HEK293 (cell line): Measurements from ENCODE around the gene NELFE.

ENCODE experiments used
- BCL11A ChIP-seq: fragments of 450-650 bp; formaldehyde crosslinking; IDR thresholded peaks from 2 replicates; pipeline ENCODE4 v1.5.1; 2016; ENCODE audit warnings: low read depth, missing biosample characterization, missing genetic modification characterization
- BCL11B ChIP-seq: fragments of 450-650 bp; formaldehyde crosslinking; IDR thresholded peaks from 2 replicates; pipeline ENCODE4 v1.5.1; 2016; ENCODE audit warnings: low read depth, missing biosample characterization, missing genetic modification characterization
- KLF7 ChIP-seq: fragments of 450-650 bp; formaldehyde crosslinking; IDR thresholded peaks from 2 replicates; pipeline ENCODE4 v1.5.1; 2016; ENCODE audit warnings: missing biosample characterization, missing genetic modification characterization, borderline replicate concordance
- MEIS1 ChIP-seq: sonication (generic); formaldehyde crosslinking; IDR thresholded peaks from 2 replicates; pipeline ENCODE4 v1.8.1; 2022; ENCODE audit warnings: missing genetic modification reagents, mild to moderate bottlenecking, borderline replicate concordance
- ZBTB48 ChIP-seq: fragments of 450-650 bp; formaldehyde crosslinking; IDR thresholded peaks from 2 replicates; pipeline ENCODE4 v1.5.1; 2016; ENCODE audit warnings: missing biosample characterization, missing genetic modification characterization
- ZFP69B ChIP-seq: fragments of 450-650 bp; formaldehyde crosslinking; IDR thresholded peaks from 2 replicates; pipeline ENCODE4 v1.5.1; 2016; ENCODE audit warnings: missing biosample characterization, missing genetic modification characterization
- ZNF132 ChIP-seq: fragments of 450-650 bp; formaldehyde crosslinking; IDR thresholded peaks from 2 replicates; pipeline ENCODE4 v1.5.1; 2017; ENCODE audit warnings: missing biosample characterization, missing genetic modification characterization, borderline replicate concordance
- ZNF140 ChIP-seq: fragments of 450-650 bp; formaldehyde crosslinking; IDR thresholded peaks from 2 replicates; pipeline ENCODE4 v1.5.1; 2016; ENCODE audit warnings: missing biosample characterization, missing genetic modification characterization
- ZNF169 ChIP-seq: fragments of 450-650 bp; formaldehyde crosslinking; IDR thresholded peaks from 2 replicates; pipeline ENCODE4 v1.5.1; 2016; ENCODE audit warnings: missing biosample characterization, missing genetic modification characterization
- ZNF2 ChIP-seq: fragments of 450-650 bp; formaldehyde crosslinking; IDR thresholded peaks from 2 replicates; pipeline ENCODE4 v1.5.1; 2016; ENCODE audit warnings: missing biosample characterization, missing genetic modification characterization
- ZNF341 ChIP-seq: fragments of 450-650 bp; formaldehyde crosslinking; IDR thresholded peaks from 2 replicates; pipeline ENCODE4; 2016; ENCODE audit warnings: low read depth, missing biosample characterization, missing genetic modification characterization
- ZNF404 ChIP-seq: fragments of 450-650 bp; formaldehyde crosslinking; IDR thresholded peaks from 2 replicates; pipeline ENCODE4 v1.5.1; 2017; ENCODE audit warnings: missing biosample characterization, missing genetic modification characterization
- ZNF510 ChIP-seq: fragments of 450-650 bp; formaldehyde crosslinking; IDR thresholded peaks from 2 replicates; pipeline ENCODE4 v1.5.1; 2018; ENCODE audit warnings: mild to moderate bottlenecking, missing genetic modification characterization, missing biosample characterization; ENCODE audit not compliant: insufficient replicate concordance
- ZNF571 ChIP-seq: fragments of 450-650 bp; formaldehyde crosslinking; IDR thresholded peaks from 2 replicates; pipeline ENCODE4 v1.5.0; 2017; ENCODE audit warnings: missing biosample characterization, missing genetic modification characterization
- ZNF596 ChIP-seq: fragments of 450-650 bp; IDR thresholded peaks from 2 replicates; pipeline ENCODE4 v1.5.0; 2018; ENCODE audit warnings: missing biosample characterization, mild to moderate bottlenecking, missing genetic modification characterization, moderate library complexity
- ZNF670 ChIP-seq: fragments of 450-650 bp; formaldehyde crosslinking; IDR thresholded peaks from 2 replicates; pipeline ENCODE4 v1.5.1; 2016; ENCODE audit warnings: missing biosample characterization, missing genetic modification characterization, low read depth
- ZNF791 ChIP-seq: fragments of 450-650 bp; formaldehyde crosslinking; IDR thresholded peaks from 2 replicates; pipeline ENCODE4 v1.5.1; 2016; ENCODE audit warnings: missing biosample characterization, missing genetic modification characterization
- ZNF830 ChIP-seq: fragments of 450-650 bp; IDR thresholded peaks from 2 replicates; pipeline ENCODE4 v1.5.0; 2018; ENCODE audit warnings: missing biosample characterization, missing genetic modification characterization, low read depth, mild to moderate bottlenecking, moderate library complexity
- ZXDB ChIP-seq: fragments of 450-650 bp; formaldehyde crosslinking; IDR thresholded peaks from 2 replicates; pipeline ENCODE4 v1.5.1; 2016; ENCODE audit warnings: missing biosample characterization, missing genetic modification characterization
- TF ChIP-seq, protein P1 (sequence below): fragments of 450-650 bp; formaldehyde crosslinking; IDR thresholded peaks from 2 replicates; pipeline ENCODE4 v1.5.1; 2017; ENCODE audit warnings: missing biosample characterization, mild to moderate bottlenecking, missing genetic modification characterization, moderate library complexity
- TF ChIP-seq, protein P2 (sequence below): fragments of 450-650 bp; formaldehyde crosslinking; IDR thresholded peaks from 2 replicates; pipeline ENCODE4 v1.5.1; 2016; ENCODE audit warnings: missing biosample characterization, missing genetic modification characterization
- TF ChIP-seq, protein P3 (sequence below): fragments of 450-650 bp; formaldehyde crosslinking; IDR thresholded peaks from 2 replicates; pipeline ENCODE4 v1.5.1; 2016; ENCODE audit warnings: missing biosample characterization, missing genetic modification characterization
- TF ChIP-seq, protein P4 (sequence below): fragments of 450-650 bp; formaldehyde crosslinking; IDR thresholded peaks from 2 replicates; pipeline ENCODE4 v1.5.1; 2017; ENCODE audit warnings: missing biosample characterization, missing genetic modification characterization
- TF ChIP-seq, protein P5 (sequence below): fragments of 450-650 bp; IDR thresholded peaks from 2 replicates; pipeline ENCODE4 v1.5.1; 2018; ENCODE audit warnings: missing biosample characterization, missing genetic modification characterization
- TF ChIP-seq, protein P6 (sequence below): fragments of 450-650 bp; formaldehyde crosslinking; IDR thresholded peaks from 2 replicates; pipeline ENCODE4 v1.5.1; 2016; ENCODE audit warnings: missing biosample characterization, missing genetic modification characterization
- TF ChIP-seq, protein P7 (sequence below): fragments of 450-650 bp; formaldehyde crosslinking; IDR thresholded peaks from 2 replicates; pipeline ENCODE4 v1.5.1; 2016; ENCODE audit warnings: missing biosample characterization, missing genetic modification characterization

The NELFE gene

DNA sequence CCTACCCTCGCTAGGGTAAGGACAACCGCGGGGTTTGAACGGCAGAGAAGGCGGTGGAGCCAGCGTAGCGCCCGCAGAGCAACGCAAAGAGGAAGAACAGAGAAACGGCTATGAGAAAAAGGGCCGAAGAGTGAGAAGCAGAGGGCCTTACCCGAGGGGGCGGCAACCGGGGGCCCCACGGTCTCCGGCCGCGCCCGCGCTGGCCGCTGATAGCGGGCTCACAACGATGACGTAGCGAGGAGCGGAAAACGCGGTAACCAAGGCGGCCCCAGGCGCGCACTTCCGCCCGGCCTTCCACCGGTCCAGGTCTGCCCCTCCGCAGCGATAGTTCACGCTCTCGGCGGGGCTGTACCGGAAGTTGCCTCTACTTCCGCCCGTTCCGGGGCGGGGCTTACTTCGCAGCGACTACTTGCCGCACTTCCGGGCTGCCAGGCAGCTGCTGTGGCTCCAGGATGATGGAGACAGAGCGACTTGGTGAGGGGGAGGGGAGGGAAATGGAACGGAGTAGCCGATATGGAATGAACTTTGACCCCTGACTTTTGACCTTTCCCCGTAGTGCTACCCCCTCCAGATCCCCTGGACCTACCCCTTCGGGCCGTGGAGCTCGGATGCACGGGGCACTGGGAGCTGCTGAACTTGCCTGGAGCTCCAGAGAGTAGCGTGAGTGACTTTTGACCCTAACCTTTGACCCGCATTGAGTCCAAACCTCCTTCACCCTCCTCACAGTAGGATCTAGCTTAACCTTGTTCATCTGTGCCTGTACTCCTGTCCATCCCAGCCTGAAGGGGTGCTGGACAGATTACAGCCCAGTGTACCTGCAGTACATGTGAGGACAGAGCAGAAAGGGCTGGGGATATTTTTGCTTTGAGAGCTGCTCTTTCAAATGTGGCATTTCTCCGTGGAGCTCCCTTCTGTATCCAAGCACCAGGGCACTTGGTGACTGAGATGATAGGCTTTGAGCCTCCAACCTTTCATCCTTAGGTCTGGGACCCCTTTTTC, at the start of gene NELFE, which contains the start of gene SKIC2 (continued):
- TF ChIP-seq, protein P1, sequence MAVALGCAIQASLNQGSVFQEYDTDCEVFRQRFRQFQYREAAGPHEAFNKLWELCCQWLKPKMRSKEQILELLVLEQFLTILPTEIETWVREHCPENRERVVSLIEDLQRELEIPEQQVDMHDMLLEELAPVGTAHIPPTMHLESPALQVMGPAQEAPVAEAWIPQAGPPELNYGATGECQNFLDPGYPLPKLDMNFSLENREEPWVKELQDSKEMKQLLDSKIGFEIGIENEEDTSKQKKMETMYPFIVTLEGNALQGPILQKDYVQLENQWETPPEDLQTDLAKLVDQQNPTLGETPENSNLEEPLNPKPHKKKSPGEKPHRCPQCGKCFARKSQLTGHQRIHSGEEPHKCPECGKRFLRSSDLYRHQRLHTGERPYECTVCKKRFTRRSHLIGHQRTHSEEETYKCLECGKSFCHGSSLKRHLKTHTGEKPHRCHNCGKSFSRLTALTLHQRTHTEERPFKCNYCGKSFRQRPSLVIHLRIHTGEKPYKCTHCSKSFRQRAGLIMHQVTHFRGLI (tag by site-specific recombination), result peak; percentile 52; the same call in 1 of the 2 replicates
- peak; percentile 99 for TF ChIP-seq ZXDB (tag by site-specific recombination)
- peak; percentile 93 for TF ChIP-seq ZFP69B (tag by site-specific recombination)
- TF ChIP-seq, protein P2, sequence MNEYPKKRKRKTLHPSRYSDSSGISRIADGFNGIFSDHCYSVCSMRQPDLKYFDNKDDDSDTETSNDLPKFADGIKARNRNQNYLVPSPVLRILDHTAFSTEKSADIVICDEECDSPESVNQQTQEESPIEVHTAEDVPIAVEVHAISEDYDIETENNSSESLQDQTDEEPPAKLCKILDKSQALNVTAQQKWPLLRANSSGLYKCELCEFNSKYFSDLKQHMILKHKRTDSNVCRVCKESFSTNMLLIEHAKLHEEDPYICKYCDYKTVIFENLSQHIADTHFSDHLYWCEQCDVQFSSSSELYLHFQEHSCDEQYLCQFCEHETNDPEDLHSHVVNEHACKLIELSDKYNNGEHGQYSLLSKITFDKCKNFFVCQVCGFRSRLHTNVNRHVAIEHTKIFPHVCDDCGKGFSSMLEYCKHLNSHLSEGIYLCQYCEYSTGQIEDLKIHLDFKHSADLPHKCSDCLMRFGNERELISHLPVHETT, result peak; percentile 76
- TF ChIP-seq, protein P3, sequence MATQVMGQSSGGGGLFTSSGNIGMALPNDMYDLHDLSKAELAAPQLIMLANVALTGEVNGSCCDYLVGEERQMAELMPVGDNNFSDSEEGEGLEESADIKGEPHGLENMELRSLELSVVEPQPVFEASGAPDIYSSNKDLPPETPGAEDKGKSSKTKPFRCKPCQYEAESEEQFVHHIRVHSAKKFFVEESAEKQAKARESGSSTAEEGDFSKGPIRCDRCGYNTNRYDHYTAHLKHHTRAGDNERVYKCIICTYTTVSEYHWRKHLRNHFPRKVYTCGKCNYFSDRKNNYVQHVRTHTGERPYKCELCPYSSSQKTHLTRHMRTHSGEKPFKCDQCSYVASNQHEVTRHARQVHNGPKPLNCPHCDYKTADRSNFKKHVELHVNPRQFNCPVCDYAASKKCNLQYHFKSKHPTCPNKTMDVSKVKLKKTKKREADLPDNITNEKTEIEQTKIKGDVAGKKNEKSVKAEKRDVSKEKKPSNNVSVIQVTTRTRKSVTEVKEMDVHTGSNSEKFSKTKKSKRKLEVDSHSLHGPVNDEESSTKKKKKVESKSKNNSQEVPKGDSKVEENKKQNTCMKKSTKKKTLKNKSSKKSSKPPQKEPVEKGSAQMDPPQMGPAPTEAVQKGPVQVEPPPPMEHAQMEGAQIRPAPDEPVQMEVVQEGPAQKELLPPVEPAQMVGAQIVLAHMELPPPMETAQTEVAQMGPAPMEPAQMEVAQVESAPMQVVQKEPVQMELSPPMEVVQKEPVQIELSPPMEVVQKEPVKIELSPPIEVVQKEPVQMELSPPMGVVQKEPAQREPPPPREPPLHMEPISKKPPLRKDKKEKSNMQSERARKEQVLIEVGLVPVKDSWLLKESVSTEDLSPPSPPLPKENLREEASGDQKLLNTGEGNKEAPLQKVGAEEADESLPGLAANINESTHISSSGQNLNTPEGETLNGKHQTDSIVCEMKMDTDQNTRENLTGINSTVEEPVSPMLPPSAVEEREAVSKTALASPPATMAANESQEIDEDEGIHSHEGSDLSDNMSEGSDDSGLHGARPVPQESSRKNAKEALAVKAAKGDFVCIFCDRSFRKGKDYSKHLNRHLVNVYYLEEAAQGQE (tag by site-specific recombination), result 0 out of 2 replicates have a peak, but pooled peaks have one; percentile 4
- TF ChIP-seq ZNF670 (tag by site-specific recombination), result no peak
- TF ChIP-seq ZBTB48 (tag by site-specific recombination), result no peak
- TF ChIP-seq ZNF132 (tag by site-specific recombination), result no peak
- TF ChIP-seq ZNF791 (tag by site-specific recombination), result no peak
- TF ChIP-seq, protein P4, sequence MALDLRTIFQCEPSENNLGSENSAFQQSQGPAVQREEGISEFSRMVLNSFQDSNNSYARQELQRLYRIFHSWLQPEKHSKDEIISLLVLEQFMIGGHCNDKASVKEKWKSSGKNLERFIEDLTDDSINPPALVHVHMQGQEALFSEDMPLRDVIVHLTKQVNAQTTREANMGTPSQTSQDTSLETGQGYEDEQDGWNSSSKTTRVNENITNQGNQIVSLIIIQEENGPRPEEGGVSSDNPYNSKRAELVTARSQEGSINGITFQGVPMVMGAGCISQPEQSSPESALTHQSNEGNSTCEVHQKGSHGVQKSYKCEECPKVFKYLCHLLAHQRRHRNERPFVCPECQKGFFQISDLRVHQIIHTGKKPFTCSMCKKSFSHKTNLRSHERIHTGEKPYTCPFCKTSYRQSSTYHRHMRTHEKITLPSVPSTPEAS (tag by site-specific recombination), result no peak
- no peak for TF ChIP-seq ZNF596 (tag by site-specific recombination)
- TF ChIP-seq ZNF2, result peak; percentile 96
- TF ChIP-seq ZNF169, result no peak
- TF ChIP-seq BCL11A (tag by site-specific recombination), result peak; percentile 99
- TF ChIP-seq KLF7 (tag by site-specific recombination), result peak; percentile 80
- no peak for TF ChIP-seq ZNF140 (tag by site-specific recombination)
- TF ChIP-seq MEIS1 (CRISPR knock-in tag), result no peak
- peak; percentile 75 for TF ChIP-seq ZNF341 (tag by site-specific recombination)
- peak; percentile 99 for TF ChIP-seq BCL11B (tag by site-specific recombination)
- TF ChIP-seq, protein P5, sequence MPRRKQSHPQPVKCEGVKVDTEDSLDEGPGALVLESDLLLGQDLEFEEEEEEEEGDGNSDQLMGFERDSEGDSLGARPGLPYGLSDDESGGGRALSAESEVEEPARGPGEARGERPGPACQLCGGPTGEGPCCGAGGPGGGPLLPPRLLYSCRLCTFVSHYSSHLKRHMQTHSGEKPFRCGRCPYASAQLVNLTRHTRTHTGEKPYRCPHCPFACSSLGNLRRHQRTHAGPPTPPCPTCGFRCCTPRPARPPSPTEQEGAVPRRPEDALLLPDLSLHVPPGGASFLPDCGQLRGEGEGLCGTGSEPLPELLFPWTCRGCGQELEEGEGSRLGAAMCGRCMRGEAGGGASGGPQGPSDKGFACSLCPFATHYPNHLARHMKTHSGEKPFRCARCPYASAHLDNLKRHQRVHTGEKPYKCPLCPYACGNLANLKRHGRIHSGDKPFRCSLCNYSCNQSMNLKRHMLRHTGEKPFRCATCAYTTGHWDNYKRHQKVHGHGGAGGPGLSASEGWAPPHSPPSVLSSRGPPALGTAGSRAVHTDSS (tag by site-specific recombination), result no peak
- TF ChIP-seq, protein P6, sequence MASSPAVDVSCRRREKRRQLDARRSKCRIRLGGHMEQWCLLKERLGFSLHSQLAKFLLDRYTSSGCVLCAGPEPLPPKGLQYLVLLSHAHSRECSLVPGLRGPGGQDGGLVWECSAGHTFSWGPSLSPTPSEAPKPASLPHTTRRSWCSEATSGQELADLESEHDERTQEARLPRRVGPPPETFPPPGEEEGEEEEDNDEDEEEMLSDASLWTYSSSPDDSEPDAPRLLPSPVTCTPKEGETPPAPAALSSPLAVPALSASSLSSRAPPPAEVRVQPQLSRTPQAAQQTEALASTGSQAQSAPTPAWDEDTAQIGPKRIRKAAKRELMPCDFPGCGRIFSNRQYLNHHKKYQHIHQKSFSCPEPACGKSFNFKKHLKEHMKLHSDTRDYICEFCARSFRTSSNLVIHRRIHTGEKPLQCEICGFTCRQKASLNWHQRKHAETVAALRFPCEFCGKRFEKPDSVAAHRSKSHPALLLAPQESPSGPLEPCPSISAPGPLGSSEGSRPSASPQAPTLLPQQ (tag by site-specific recombination), result peak; percentile 96
- TF ChIP-seq, protein P7, sequence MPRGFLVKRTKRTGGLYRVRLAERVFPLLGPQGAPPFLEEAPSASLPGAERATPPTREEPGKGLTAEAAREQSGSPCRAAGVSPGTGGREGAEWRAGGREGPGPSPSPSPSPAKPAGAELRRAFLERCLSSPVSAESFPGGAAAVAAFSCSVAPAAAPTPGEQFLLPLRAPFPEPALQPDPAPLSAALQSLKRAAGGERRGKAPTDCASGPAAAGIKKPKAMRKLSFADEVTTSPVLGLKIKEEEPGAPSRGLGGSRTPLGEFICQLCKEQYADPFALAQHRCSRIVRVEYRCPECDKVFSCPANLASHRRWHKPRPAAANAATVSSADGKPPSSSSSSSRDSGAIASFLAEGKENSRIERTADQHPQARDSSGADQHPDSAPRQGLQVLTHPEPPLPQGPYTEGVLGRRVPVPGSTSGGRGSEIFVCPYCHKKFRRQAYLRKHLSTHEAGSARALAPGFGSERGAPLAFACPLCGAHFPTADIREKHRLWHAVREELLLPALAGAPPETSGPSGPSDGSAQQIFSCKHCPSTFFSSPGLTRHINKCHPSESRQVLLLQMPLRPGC (tag by site-specific recombination), result peak; percentile 78
- TF ChIP-seq ZNF510 (tag by site-specific recombination), result no peak
- TF ChIP-seq ZNF571, result no peak
- no peak for TF ChIP-seq ZNF404 (tag by site-specific recombination)
- no peak for TF ChIP-seq ZNF830 (tag by site-specific recombination)
